AG09309 (cell line): ENCODE measurements around the gene EXOC6B.
"Not testable (repeated sequence)": the region's sequence is repeated elsewhere in the genome, so short reads cannot be mapped to it uniquely, and the experiment has no call there.

ENCODE experiments used
- DNase-seq: peaks from one replicate; pipeline ENCODE4 v3.0.0-alpha.2; 2010; ENCODE audit warnings: low read depth
- H3K4me3 ChIP-seq: 2 replicates; pipeline ENCODE4 v1.5.1; 2011; ENCODE audit warnings: mild to moderate bottlenecking, low read depth, low read length, moderate library complexity; ENCODE audit not compliant: control insufficient read depth
- CTCF ChIP-seq: IDR thresholded peaks from 2 replicates; pipeline ENCODE4 v1.5.1; 2011; ENCODE audit warnings: mild to moderate bottlenecking, low read depth, low read length, inconsistent platforms; ENCODE audit not compliant: insufficient read depth, control insufficient read depth; ENCODE audit errors: missing control alignments

The EXOC6B gene

GRCh38 chr2:72538486-72538885 is 287.3 kb downstream of the EXOC6B start:
- TF ChIP-seq CTCF: no peak
- H3K4me3 ChIP-seq: no peak overlapping the region
- DNase-seq: no peak

GRCh38 chr2:72535586-72535985 is 290.2 kb downstream of the EXOC6B start:
- H3K4me3 ChIP-seq, DNase-seq: not testable (repeated sequence)

- no peak for DNase-seq
- no peak for TF ChIP-seq CTCF
- no peak overlapping the region for H3K4me3 ChIP-seq
Observed at GRCh38 chr2:72533765-72534164, 292.1 kb downstream of the EXOC6B start.

- TF ChIP-seq CTCF: no peak
- no peak overlapping the region for H3K4me3 ChIP-seq
- DNase-seq: no peak
Observed at GRCh38 chr2:72527424-72527823, 298.4 kb downstream of the EXOC6B start.

- H3K4me3 ChIP-seq: no peak overlapping the region
- no peak for TF ChIP-seq CTCF
- DNase-seq: no peak
Observed at GRCh38 chr2:72526623-72527022, 299.2 kb downstream of the EXOC6B start.

GRCh38 chr2:72524071-72524470 is 301.8 kb downstream of the EXOC6B start:
- no peak overlapping the region for H3K4me3 ChIP-seq
- no peak for TF ChIP-seq CTCF
- DNase-seq: no peak

GRCh38 chr2:72515696-72516095 is 310.1 kb downstream of the EXOC6B start:
- no peak for TF ChIP-seq CTCF

More at GRCh38 chr2:72515696-72516095, 310.1 kb downstream of the EXOC6B start:
- DNase-seq: no peak
- H3K4me3 ChIP-seq: no peak overlapping the region
